Adrenal gland (tissue), 12 donors: ENCODE data around the gene SHTN1. TPM values are rescaled to one million over a fixed set of nuclear protein-coding genes. Genes with fewer than 3 reads are reported as not detected.

Experiments used
- DNase-seq, 7 donors: peaks; one replicate each; pipeline ENCODE4 v3.0.0-alpha.2; 2019 to 2020
- H3K27ac ChIP-seq, 5 donors: fragments of 200-600 bp; sonication (generic) in 4 of 5; 1 replicate in 3 of 5; 2 replicates in 2 of 5; pipeline versions ENCODE4 v1.5.1 to v1.8.0; 2016 to 2020; ENCODE audit warnings: mild to moderate bottlenecking in 1 of 5
- H3K27me3 ChIP-seq: fragments of 200-600 bp; 2 replicates; pipeline ENCODE4 v1.8.0; 2021
- H3K36me3 ChIP-seq, 2 donors: fragments of 200-600 bp; replicated peaks in 1 of 2; 1 replicate in 1 of 2; 2 replicates in 1 of 2; pipeline versions ENCODE4 v1.5.1 to v1.8.0; 2018 to 2022
- H3K4me1 ChIP-seq, 2 donors: fragments of 200-600 bp; replicated peaks in 1 of 2; 1 replicate in 1 of 2; 2 replicates in 1 of 2; pipeline versions ENCODE4 v1.5.1 to v1.8.0; 2018 to 2021
- H3K4me3 ChIP-seq, 4 donors: fragments of 200-600 bp; sonication (generic) in 3 of 4; one replicate each; pipeline ENCODE4 v1.5.1; 2016 to 2018
- H3K9me3 ChIP-seq, 3 donors: fragments of 200-600 bp; sonication (generic) in 1 of 3; replicated peaks in 1 of 3; 1 replicate in 2 of 3; 2 replicates in 1 of 3; pipeline versions ENCODE4 v1.5.1 to v1.8.0; 2016 to 2021
- CTCF ChIP-seq, 6 experiments: fragments of 450-650 bp in 4 of 6; fragments of 200-600 bp in 2 of 6; sonication (generic) in 1 of 6; IDR thresholded peaks; 1 replicate in 5 of 6; 2 replicates in 1 of 6; pipeline versions ENCODE4 v1.5.1 to v1.8.0; 2016 to 2021; ENCODE audit warnings: antibody characterized with exemption in 6 of 6, mild to moderate bottlenecking in 2 of 6, moderate library complexity in 1 of 6
- POLR2A ChIP-seq, 2 donors: fragments of 450-650 bp; IDR thresholded peaks; one replicate each; pipeline ENCODE4 v1.6.1; 2017; ENCODE audit warnings: antibody characterized with exemption in 2 of 2, mild to moderate bottlenecking in 2 of 2, moderate library complexity in 1 of 2
- WGBS, 4 donors: extraction: QIAGEN DNeasy Blood & Tissue Kit in 2 of 4; methylation state at CpG; one replicate each; pipeline versions ENCODE4 v1.1.5 to v1.1.7; 2013 to 2017; 5-methylcytosine and 5-hydroxymethylcytosine counted together
- intact Hi-C, 2 donors: fragments of 100-400 bp; cut with DNase I; formaldehyde crosslinking; loops; one replicate each; pipeline versions ENCODE4 v1.14.1 to v1.15.0; 2022 to 2023
- polyA plus RNA-seq, 3 donors: library from polyadenylated mRNA; stranded (reverse); fragments of 200-250 nt in 2 of 3; fragments of 350-450 nt in 1 of 3; fragmentation: Illumina TruSeq in 1 of 3; extraction: RNeasy Lipid Tissue Mini Kit (QIAGEN cat#74804) in 1 of 3; gene quantifications; one replicate each; pipeline ENCODE4 v1.2.3, GENCODE V29; 2013 to 2014
- total RNA-seq, 9 donors: library from RNA; depleted of rRNA in 4 of 9; stranded (reverse); fragments of >200 nt in 4 of 9; fragments of 120-200 nt in 1 of 9; fragmentation: NEBNext Ultra II Directional in 1 of 9; extraction: Animal tissue kit (Norgen Biotek cat#: 25700) in 1 of 9; gene quantifications; one replicate each; pipeline versions ENCODE4 v1.1.0 to v1.2.4, GENCODE V29; 2013 to 2023
- donor health status: healthy with polysubstance abuse.
- donor health status: Bipolar disorder and iron deficiency.
- donor health status: DM: yes; HTN: yes; CAD: no.
- donor health status: DM: no; HTN: no; CAD: no.
- donor health status: DM: no; HTN: no; CAD: no.
- donor health status: DM: yes; HTN: yes; CAD: no.

Gene SHTN1
- total and polyA plus RNA-seq, 12 donors, result 8.8 to 30.3 (median 18.5) TPM

DNA sequence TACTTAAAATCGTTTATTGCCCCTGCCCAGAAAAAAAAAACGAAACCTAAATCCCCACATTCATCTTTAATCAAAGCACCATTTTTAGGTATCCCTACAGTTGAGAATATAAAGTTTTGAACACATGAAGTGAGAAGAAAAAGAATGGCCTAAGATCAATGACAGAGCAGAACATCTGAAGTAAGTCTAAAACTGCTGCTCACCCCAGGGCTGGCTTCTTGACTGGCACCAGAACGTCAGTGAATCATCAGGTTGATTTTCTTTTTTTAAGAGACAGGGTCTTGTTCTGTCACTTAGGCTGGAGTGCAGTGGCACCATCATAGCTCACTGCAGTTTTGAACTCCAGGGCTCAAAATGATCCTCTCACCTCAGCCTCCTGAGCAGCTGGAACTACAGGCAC lies 24.9 kb downstream of the SHTN1 start:
- H3K36me3 ChIP-seq, result no peaks in the 10 kb centered on the region
- H3K9me3 ChIP-seq, result no peaks in the 10 kb centered on the region
- intact Hi-C loops, result no loop called here
- no peak overlapping the region for H3K27ac ChIP-seq
- H3K4me3 ChIP-seq, result no peak overlapping the region
- peaks cover 0 to 2% of the 10 kb centered on the region in 2 donors for H3K4me1 ChIP-seq
- no peak for DNase-seq
- WGBS, 4 donors, result 69 to 77% (median 72%) methylated on average over 3 of the region's 3 CpGs
- H3K27me3 ChIP-seq, result no peaks in the 10 kb centered on the region
- no peak for TF ChIP-seq POLR2A (IDR thresholded peaks at IDR 0.05)
- no peak for TF ChIP-seq CTCF (IDR thresholded peaks at IDR 0.05)

GRCh38 chr10:116978901-116979300 lies 26.1 kb downstream of the SHTN1 start:
- H3K27me3 ChIP-seq, result no peaks in the 10 kb centered on the region
- H3K36me3 ChIP-seq, result no peaks in the 10 kb centered on the region
- H3K9me3 ChIP-seq, result no peaks in the 10 kb centered on the region
- H3K4me3 ChIP-seq, result no peak overlapping the region
- TF ChIP-seq CTCF (IDR thresholded peaks at IDR 0.05) (no peak), POLR2A (IDR thresholded peaks at IDR 0.05) (no peak)
- DNase-seq, result no peak
- WGBS, 4 donors, result 85 to 91% (median 88%) methylated on average over 2 of the region's 2 CpGs
- H3K4me1 ChIP-seq, result peaks cover 0 to 8% of the 10 kb centered on the region in 2 donors
- no peak overlapping the region for H3K27ac ChIP-seq
- intact Hi-C loops, result no loop called here

- Histone ChIP-seq H3K4me3 (no peak overlapping the region), H3K27me3 (no peaks in the 10 kb centered on the region), H3K27ac (no peak overlapping the region), H3K36me3 (no peaks in the 10 kb centered on the region), H3K9me3 (no peaks in the 10 kb centered on the region), H3K4me1 (peaks cover 0 to 8% of the 10 kb centered on the region in 2 donors)
- no peak for TF ChIP-seq POLR2A (IDR thresholded peaks at IDR 0.05)
- no peak for TF ChIP-seq CTCF (IDR thresholded peaks at IDR 0.05)
- no peak for DNase-seq
- WGBS, 4 donors, result 46 to 50% (median 48%) methylated on average over 5 of the region's 5 CpGs
- intact Hi-C loops, result no loop called here
Measured at GRCh38 chr10:116974456-116975005, 30.5 kb downstream of the SHTN1 start.

- no peak for TF ChIP-seq POLR2A (IDR thresholded peaks at IDR 0.05)
- no peak for TF ChIP-seq CTCF (IDR thresholded peaks at IDR 0.05)
- no peak for DNase-seq
- intact Hi-C loops, result no loop called here
- Histone ChIP-seq H3K4me3 (no peak overlapping the region), H3K36me3 (no peaks in the 10 kb centered on the region), H3K27ac (no peak overlapping the region), H3K27me3 (no peaks in the 10 kb centered on the region), H3K4me1 (peaks cover 0 to 8% of the 10 kb centered on the region in 2 donors), H3K9me3 (no peaks in the 10 kb centered on the region)
Measured at GRCh38 chr10:116973946-116974455, 31.0 kb downstream of the SHTN1 start.
